ENCODE measurements around the gene COL23A1. TPM values are rescaled to one million over a fixed set of nuclear protein-coding genes. Genes with fewer than 3 reads are reported as not detected.

Gene COL23A1
- total RNA-seq, 1 donor from 2014 or later = 4.3 TPM

GRCh38 chr5:178499352-178499751 is 90.8 kb downstream of the COL23A1 start:
- H3K36me3 ChIP-seq = no peaks in the 10 kb centered on the region
- H3K4me3 ChIP-seq = no peak overlapping the region
- H3K27ac ChIP-seq = no peak overlapping the region
- DNase-seq (ENCODE audit: low spot score in 2 of 2) = no peak
- TF ChIP-seq CTCF (IDR thresholded peaks at IDR 0.05) = no peak
- intact Hi-C loops (cut with DNase I) = no loop called here
- no peaks in the 10 kb centered on the region for H3K4me1 ChIP-seq
- no peaks in the 10 kb centered on the region for H3K27me3 ChIP-seq
- no peaks in the 10 kb centered on the region for H3K9me3 ChIP-seq

- Histone ChIP-seq H3K36me3 (no peaks in the 10 kb centered on the region), H3K4me1 (no peaks in the 10 kb centered on the region), H3K27ac (no peak overlapping the region), H3K27me3 (no peaks in the 10 kb centered on the region), H3K4me3 (no peak overlapping the region), H3K9me3 (no peaks in the 10 kb centered on the region)
- TF ChIP-seq CTCF (IDR thresholded peaks at IDR 0.05) = no peak
- intact Hi-C loops (cut with DNase I) = no loop called here
- DNase-seq (ENCODE audit: low spot score in 2 of 2) = no peak
These were observed 93.6 kb downstream of the COL23A1 start for GRCh38 chr5:178496642-178497041.

GRCh38 chr5:178496214-178496613 is 94.0 kb downstream of the COL23A1 start:
- TF ChIP-seq CTCF (IDR thresholded peaks at IDR 0.05) = no peak
- Histone ChIP-seq H3K4me3 (no peak overlapping the region), H3K36me3 (no peaks in the 10 kb centered on the region), H3K27ac (no peak overlapping the region), H3K9me3 (no peaks in the 10 kb centered on the region), H3K4me1 (no peaks in the 10 kb centered on the region), H3K27me3 (no peaks in the 10 kb centered on the region)
- intact Hi-C loops (cut with DNase I) = no loop called here
- no peak for DNase-seq (ENCODE audit: low spot score in 2 of 2)

GRCh38 chr5:178495706-178496105 is 94.5 kb downstream of the COL23A1 start:
- intact Hi-C loops (cut with DNase I) = no loop called here
- Histone ChIP-seq H3K4me1 (no peaks in the 10 kb centered on the region), H3K27me3 (no peaks in the 10 kb centered on the region)

GRCh38 chr5:178492278-178492677 is 97.9 kb downstream of the COL23A1 start:
- Histone ChIP-seq H3K27me3 (no peaks in the 10 kb centered on the region), H3K27ac (no peak overlapping the region), H3K4me1 (no peaks in the 10 kb centered on the region), H3K9me3 (no peaks in the 10 kb centered on the region), H3K4me3 (no peak overlapping the region), H3K36me3 (no peaks in the 10 kb centered on the region)
- intact Hi-C loops (cut with DNase I) = no loop called here
- no peak for TF ChIP-seq CTCF (IDR thresholded peaks at IDR 0.05)
- DNase-seq (ENCODE audit: low spot score in 2 of 2) = no peak

More at GRCh38 chr5:178495706-178496105, 94.5 kb downstream of the COL23A1 start:
- no peak for DNase-seq (ENCODE audit: low spot score in 2 of 2)
- TF ChIP-seq CTCF (IDR thresholded peaks at IDR 0.05) = no peak
- H3K27ac ChIP-seq = no peak overlapping the region
- H3K4me3 ChIP-seq = no peak overlapping the region
- H3K9me3 ChIP-seq = no peaks in the 10 kb centered on the region
- no peaks in the 10 kb centered on the region for H3K36me3 ChIP-seq

Measured in ascending aorta (tissue), 2 donors.